H9 (cell line): ENCODE results near the gene DDIAS. TPM values are rescaled to one million over a fixed set of nuclear protein-coding genes. Genes with fewer than 3 reads are reported as not detected.

Experiments used
- DNase-seq: peaks from one replicate; pipeline ENCODE4 v3.0.0-alpha.2; 2017
- H2AFZ ChIP-seq: one replicate; pipeline ENCODE4 v1.6.1; 2013; ENCODE audit warnings: mild to moderate bottlenecking, low read length, control low read depth, moderate library complexity
- H2AK5ac ChIP-seq: 2 replicates; pipeline ENCODE4 v1.6.1; 2013; ENCODE audit warnings: low read length, control low read depth, mixed read lengths; ENCODE audit not compliant: insufficient read length
- H2BK120ac ChIP-seq: one replicate; pipeline ENCODE4 v1.6.1; 2013; ENCODE audit warnings: low read depth, mild to moderate bottlenecking, low read length, control low read depth, inconsistent platforms; ENCODE audit not compliant: poor library complexity, severe bottlenecking
- H2BK12ac ChIP-seq: 2 replicates; pipeline ENCODE4 v1.6.1; 2013; ENCODE audit warnings: low read length, control low read depth, mixed read lengths, low read depth; ENCODE audit not compliant: insufficient read length
- H2BK15ac ChIP-seq: 2 replicates; pipeline ENCODE4 v1.6.1; 2013; ENCODE audit warnings: low read depth, low read length, control low read depth
- H2BK20ac ChIP-seq: one replicate; pipeline ENCODE4 v1.6.1; 2013; ENCODE audit warnings: low read depth, mild to moderate bottlenecking, low read length, control low read depth, inconsistent platforms; ENCODE audit not compliant: poor library complexity, severe bottlenecking
- H2BK5ac ChIP-seq: 2 replicates; pipeline ENCODE4 v1.6.1; 2013; ENCODE audit warnings: low read length, control low read depth, mixed read lengths; ENCODE audit not compliant: insufficient read length
- H3K14ac ChIP-seq: 2 replicates; pipeline ENCODE4 v1.6.1; 2013; ENCODE audit warnings: low read length, control low read depth; ENCODE audit not compliant: insufficient read depth
- H3K18ac ChIP-seq: 2 replicates; pipeline ENCODE4 v1.6.1; 2013; ENCODE audit warnings: low read depth, mild to moderate bottlenecking, mixed read lengths, low read length, control low read depth; ENCODE audit not compliant: insufficient read length
- H3K23ac ChIP-seq: 2 replicates; pipeline ENCODE4 v1.6.1; 2013; ENCODE audit warnings: low read length, control low read depth, mixed read lengths, low read depth; ENCODE audit not compliant: insufficient read length
- H3K23me2 ChIP-seq: 2 replicates; pipeline ENCODE4 v1.6.1; 2013; ENCODE audit warnings: low read depth, mild to moderate bottlenecking, mixed read lengths, low read length, control low read depth; ENCODE audit not compliant: insufficient read length, poor library complexity, severe bottlenecking
- H3K27ac ChIP-seq: 2 replicates; pipeline ENCODE4 v1.5.1; 2013; ENCODE audit warnings: low read length, control low read depth, mixed read lengths, low read depth; ENCODE audit not compliant: insufficient read length
- H3K27me3 ChIP-seq: 2 replicates; pipeline ENCODE4 v1.6.1; 2013; ENCODE audit warnings: low read length, control low read depth, inconsistent platforms; ENCODE audit not compliant: insufficient read depth
- H3K4ac ChIP-seq: 2 replicates; pipeline ENCODE4 v1.6.1; 2013; ENCODE audit warnings: low read depth, mild to moderate bottlenecking, control low read depth, inconsistent platforms, low read length, moderate library complexity
- H3K4me1 ChIP-seq: 2 replicates; pipeline ENCODE4 v1.6.1; 2013; ENCODE audit warnings: low read length, control low read depth, inconsistent platforms; ENCODE audit not compliant: insufficient read depth
- H3K4me2 ChIP-seq: 2 replicates; pipeline ENCODE4 v1.6.1; 2013; ENCODE audit warnings: low read length, control low read depth, mixed read lengths; ENCODE audit not compliant: insufficient read length, insufficient read depth
- H3K56ac ChIP-seq: 2 replicates; pipeline ENCODE4 v1.6.1; 2013; ENCODE audit warnings: low read depth, mild to moderate bottlenecking, mixed read lengths, low read length, control low read depth; ENCODE audit not compliant: insufficient read length
- H3K79me1 ChIP-seq: 2 replicates; pipeline ENCODE4 v1.6.1; 2013; ENCODE audit warnings: low read depth, mild to moderate bottlenecking, moderate library complexity, low read length, control low read depth, inconsistent platforms; ENCODE audit not compliant: insufficient read depth, poor library complexity, severe bottlenecking
- H3K79me2 ChIP-seq: 2 replicates; pipeline ENCODE4 v1.6.1; 2013; ENCODE audit warnings: low read length, control low read depth, inconsistent platforms; ENCODE audit not compliant: insufficient read depth
- H3K9ac ChIP-seq: 2 replicates; pipeline ENCODE4 v1.6.1; 2013; ENCODE audit warnings: low read length, control low read depth, mixed read lengths; ENCODE audit not compliant: insufficient read length; ENCODE audit errors: extremely low read depth
- H3K9me3 ChIP-seq: one replicate; pipeline ENCODE4 v1.6.1; 2013; ENCODE audit warnings: low read depth, low read length, inconsistent platforms; ENCODE audit not compliant: control insufficient read depth
- H3T11ph ChIP-seq: one replicate; pipeline ENCODE4 v1.6.1; 2013; ENCODE audit warnings: mild to moderate bottlenecking, low read length, control low read depth, inconsistent platforms
- H4K20me1 ChIP-seq: one replicate; pipeline ENCODE4 v1.6.1; 2013; ENCODE audit not compliant: control insufficient read depth, insufficient read length, insufficient read depth
- H4K5ac ChIP-seq: 2 replicates; pipeline ENCODE4 v1.6.1; 2013; ENCODE audit warnings: low read depth, mild to moderate bottlenecking, mixed read lengths, low read length, control low read depth; ENCODE audit not compliant: insufficient read length
- H4K8ac ChIP-seq: replicated peaks from 2 replicates; pipeline ENCODE4 v1.6.1; 2013; ENCODE audit warnings: low read length, control low read depth, mixed read lengths, low read depth; ENCODE audit not compliant: insufficient read length
- H4K91ac ChIP-seq: 2 replicates; pipeline ENCODE4 v1.6.1; 2013; ENCODE audit warnings: low read depth, mild to moderate bottlenecking, moderate library complexity, mixed read lengths, low read length, control low read depth; ENCODE audit not compliant: insufficient read length
- H3K27ac Mint-ChIP-seq, 3 experiments: 2 replicates in 2 of 3; 3 replicates in 1 of 3; pipeline ENCODE4 v1.8.0; 2020 to 2021; ENCODE audit warnings: mixed read lengths in 3 of 3, mild to moderate bottlenecking in 1 of 3, moderate library complexity in 1 of 3
- H3K27me3 Mint-ChIP-seq: 2 replicates; pipeline ENCODE4 v1.8.0; 2021; ENCODE audit warnings: low read depth, mild to moderate bottlenecking, moderate library complexity, mixed read lengths
- H3K36me3 Mint-ChIP-seq, 3 experiments: 2 replicates in 2 of 3; 3 replicates in 1 of 3; pipeline ENCODE4 v1.8.0; 2020 to 2021; ENCODE audit warnings: low read depth in 3 of 3, mixed read lengths in 3 of 3; ENCODE audit not compliant: insufficient read depth in 1 of 3
- H3K4me1 Mint-ChIP-seq, 2 experiments: 2 replicates each; pipeline ENCODE4 v1.8.0; 2020; ENCODE audit warnings: mixed read lengths in 2 of 2
- H3K4me3 Mint-ChIP-seq, 2 experiments: 2 replicates in 1 of 2; 3 replicates in 1 of 2; pipeline ENCODE4 v1.8.0; 2020 to 2021; ENCODE audit warnings: mild to moderate bottlenecking in 2 of 2, mixed read lengths in 2 of 2, moderate library complexity in 1 of 2
- H3K9me3 Mint-ChIP-seq, 2 experiments: 2 replicates in 1 of 2; 3 replicates in 1 of 2; pipeline ENCODE4 v1.8.0; 2020; ENCODE audit warnings: mild to moderate bottlenecking in 2 of 2, mixed read lengths in 2 of 2, moderate library complexity in 1 of 2
- total RNA-seq: library from RNA; stranded (reverse); gene quantifications from 2 replicates; pipeline ENCODE4 v1.2.1, GENCODE V29; 2021
- TF ChIP-seq, protein P1 (sequence below): fragments of 200-600 bp; sonication (generic); conservative IDR thresholded peaks from 3 replicates; pipeline ENCODE4 v1.8.0; 2021; ENCODE audit warnings: antibody characterized with exemption, mild to moderate bottlenecking

DDIAS gene
- total RNA-seq, 1 experiment from 2014 or later = 18.6 TPM

DNA sequence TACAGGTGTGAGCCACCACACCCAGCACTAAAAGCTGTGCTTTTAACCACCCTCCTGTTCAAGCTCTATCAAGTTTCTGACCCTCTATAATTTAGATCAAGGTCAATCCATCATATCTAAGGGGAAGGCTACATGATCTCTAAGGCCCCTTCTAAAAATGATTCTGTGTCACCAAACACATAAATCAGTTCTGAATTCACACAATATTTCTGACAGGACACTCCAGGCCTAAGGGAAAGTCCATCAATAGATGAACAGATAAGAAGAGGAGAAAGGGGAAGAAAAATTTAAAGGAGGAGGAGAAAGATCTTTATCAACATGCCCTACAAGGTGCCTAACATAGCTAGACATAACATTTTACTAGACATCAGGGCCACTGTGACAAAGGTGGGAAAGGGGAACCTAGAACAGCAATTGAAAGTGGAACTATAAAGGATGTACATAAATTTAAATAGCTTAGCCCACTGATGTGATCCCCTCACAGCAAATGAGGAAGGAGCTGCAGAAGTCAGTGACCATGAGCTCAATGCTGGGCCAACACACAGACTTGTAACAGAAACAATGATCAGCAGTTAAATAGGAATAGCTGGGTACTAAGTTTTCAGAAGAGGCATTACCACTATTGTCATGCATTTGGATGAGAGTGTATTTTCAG, 6.0 kb upstream of the DDIAS start:
- no peak overlapping the region for H4K5ac ChIP-seq
- H4K8ac ChIP-seq = no peak overlapping the region
- peaks cover 8% of the 10 kb centered on the region for H3K23me2 ChIP-seq
- H2AK5ac ChIP-seq = no peak overlapping the region
- H4K20me1 ChIP-seq = no peaks in the 10 kb centered on the region
- no peak overlapping the region for H3K18ac ChIP-seq
- Mint-ChIP-seq H3K27me3 (no peaks in the 10 kb centered on the region), H3K4me1 (peaks cover 10 to 12% of the 10 kb centered on the region in 2 experiments), H3K27ac (peak overlapping the region in 1 of 3 experiments; percentile 40; a peak in 1 of 7 replicates), H3K4me3 (no peak overlapping the region), H3K9me3 (no peaks in the 10 kb centered on the region), H3K36me3 (0 out of 7 replicates have a peak, but pooled peaks cover 0 to 2% (median 2%) of the 10 kb centered on the region in 3 experiments)
- H3K56ac ChIP-seq = no peak overlapping the region
- no peaks in the 10 kb centered on the region for H3K27me3 ChIP-seq
- no peak for DNase-seq
- no peak overlapping the region for H3K27ac ChIP-seq
- no peak overlapping the region for H2BK12ac ChIP-seq
- H3K4me1 ChIP-seq = peaks cover 3% of the 10 kb centered on the region; the same call in 1 of the 2 replicates
- no peak overlapping the region for H3K4ac ChIP-seq
- H3K9me3 ChIP-seq = no peaks in the 10 kb centered on the region
- H3K14ac ChIP-seq = no peak overlapping the region
- H2AFZ ChIP-seq = no peak overlapping the region
- H2BK120ac ChIP-seq = no peak overlapping the region
- H3K4me2 ChIP-seq = no peak overlapping the region
- no peak overlapping the region for H4K91ac ChIP-seq
- no peak overlapping the region for H3T11ph ChIP-seq
- H3K23ac ChIP-seq = no peak overlapping the region
- H2BK5ac ChIP-seq = no peak overlapping the region
- H3K9ac ChIP-seq = no peak overlapping the region
- no peak overlapping the region for H2BK20ac ChIP-seq
- peaks cover 2% of the 10 kb centered on the region; the same call in 1 of the 2 replicates for H3K79me2 ChIP-seq
- no peaks in the 10 kb centered on the region for H3K79me1 ChIP-seq
- TF ChIP-seq, protein P1, sequence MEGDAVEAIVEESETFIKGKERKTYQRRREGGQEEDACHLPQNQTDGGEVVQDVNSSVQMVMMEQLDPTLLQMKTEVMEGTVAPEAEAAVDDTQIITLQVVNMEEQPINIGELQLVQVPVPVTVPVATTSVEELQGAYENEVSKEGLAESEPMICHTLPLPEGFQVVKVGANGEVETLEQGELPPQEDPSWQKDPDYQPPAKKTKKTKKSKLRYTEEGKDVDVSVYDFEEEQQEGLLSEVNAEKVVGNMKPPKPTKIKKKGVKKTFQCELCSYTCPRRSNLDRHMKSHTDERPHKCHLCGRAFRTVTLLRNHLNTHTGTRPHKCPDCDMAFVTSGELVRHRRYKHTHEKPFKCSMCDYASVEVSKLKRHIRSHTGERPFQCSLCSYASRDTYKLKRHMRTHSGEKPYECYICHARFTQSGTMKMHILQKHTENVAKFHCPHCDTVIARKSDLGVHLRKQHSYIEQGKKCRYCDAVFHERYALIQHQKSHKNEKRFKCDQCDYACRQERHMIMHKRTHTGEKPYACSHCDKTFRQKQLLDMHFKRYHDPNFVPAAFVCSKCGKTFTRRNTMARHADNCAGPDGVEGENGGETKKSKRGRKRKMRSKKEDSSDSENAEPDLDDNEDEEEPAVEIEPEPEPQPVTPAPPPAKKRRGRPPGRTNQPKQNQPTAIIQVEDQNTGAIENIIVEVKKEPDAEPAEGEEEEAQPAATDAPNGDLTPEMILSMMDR = no peak
- no peak overlapping the region for H2BK15ac ChIP-seq
